NCI-H2196 (cell line): ENCODE results near the gene LRP1B.

Experiments used
- DNase-seq: peaks from one replicate; lab custom pipeline; 2025; ENCODE audit not compliant: unreplicated experiment; lab: John Stamatoyannopoulos, UW

The LRP1B gene

GRCh38 chr2:141062443-141062842, 1068.4 kb downstream of the LRP1B start:
- no peak for DNase-seq

GRCh38 chr2:141062031-141062430, 1068.8 kb downstream of the LRP1B start:
- DNase-seq, result no peak

- DNase-seq, result no peak
These were observed 1072.3 kb downstream of the LRP1B start for GRCh38 chr2:141058556-141058955.

GRCh38 chr2:141055531-141055930, 1075.3 kb downstream of the LRP1B start:
- DNase-seq, result no peak

- DNase-seq, result no peak
These were observed 1081.9 kb downstream of the LRP1B start for GRCh38 chr2:141048951-141049350.

GRCh38 chr2:141041281-141041680, 1089.5 kb downstream of the LRP1B start:
- DNase-seq, result no peak

GRCh38 chr2:141038341-141038740, 1092.5 kb downstream of the LRP1B start:
- DNase-seq, result no peak

GRCh38 chr2:141037361-141037760, 1093.5 kb downstream of the LRP1B start:
- DNase-seq, result no peak

- no peak for DNase-seq
These were observed 1094.9 kb downstream of the LRP1B start for GRCh38 chr2:141035846-141036420.

- no peak for DNase-seq
These were observed 1101.3 kb downstream of the LRP1B start for GRCh38 chr2:141029428-141030078.

GRCh38 chr2:141027221-141027620, 1103.6 kb downstream of the LRP1B start:
- no peak for DNase-seq

GRCh38 chr2:141021611-141022010, 1109.2 kb downstream of the LRP1B start:
- DNase-seq, result no peak

GRCh38 chr2:141021109-141021508, 1109.7 kb downstream of the LRP1B start:
- no peak for DNase-seq

GRCh38 chr2:141020346-141020745, 1110.5 kb downstream of the LRP1B start:
- no peak for DNase-seq

- no peak for DNase-seq
These were observed 1115.3 kb downstream of the LRP1B start for GRCh38 chr2:141015341-141016047.

GRCh38 chr2:141003967-141004657, 1126.7 kb downstream of the LRP1B start:
- no peak for DNase-seq

- DNase-seq, result no peak
These were observed 1129.1 kb downstream of the LRP1B start for GRCh38 chr2:141001750-141002149.

- no peak for DNase-seq
These were observed 1132.2 kb downstream of the LRP1B start for GRCh38 chr2:140998577-140998976.

- no peak for DNase-seq
These were observed 1132.8 kb downstream of the LRP1B start for GRCh38 chr2:140998017-140998416.

GRCh38 chr2:140994856-140995255, 1136.0 kb downstream of the LRP1B start:
- no peak for DNase-seq

- no peak for DNase-seq
These were observed 1140.4 kb downstream of the LRP1B start for GRCh38 chr2:140990416-140990815.

- no peak for DNase-seq
These were observed 1142.2 kb downstream of the LRP1B start for GRCh38 chr2:140988597-140988996.
